Uterus (tissue), 4 donors: Measurements from ENCODE around the gene TTLL10. TPM values are rescaled to one million over a fixed set of nuclear protein-coding genes. Genes with fewer than 3 reads are reported as not detected.

ENCODE experiments used
- DNase-seq, 2 donors: peaks; one replicate each; pipeline ENCODE4 v3.0.0-alpha.2; 2019 to 2020
- H3K27ac ChIP-seq, 2 donors: fragments of 200-600 bp; sonication (generic); 1 replicate in 1 of 2; 2 replicates in 1 of 2; pipeline ENCODE4 v1.5.1; 2016 to 2018
- H3K27me3 ChIP-seq, 2 donors: fragments of 200-600 bp; sonication (generic); one replicate each; pipeline ENCODE4 v1.5.1; 2018 to 2019; ENCODE audit warnings: control low read depth in 1 of 2
- H3K36me3 ChIP-seq, 2 donors: fragments of 200-600 bp; sonication (generic); one replicate each; pipeline ENCODE4 v1.5.1; 2019; ENCODE audit warnings: control low read depth in 1 of 2
- H3K4me1 ChIP-seq, 2 donors: fragments of 200-600 bp; sonication (generic); one replicate each; pipeline ENCODE4 v1.5.1; 2018 to 2019; ENCODE audit warnings: control low read depth in 1 of 2
- H3K4me3 ChIP-seq, 2 donors: fragments of 200-600 bp; sonication (generic); 1 replicate in 1 of 2; 2 replicates in 1 of 2; pipeline ENCODE4 v1.5.1; 2018 to 2019; ENCODE audit warnings: mild to moderate bottlenecking in 1 of 2
- H3K9me3 ChIP-seq, 2 donors: fragments of 200-600 bp; sonication (generic); one replicate each; pipeline ENCODE4 v1.5.1; 2019; ENCODE audit warnings: control low read depth in 1 of 2
- POLR2A ChIP-seq, 2 donors: fragments of 450-650 bp; IDR thresholded peaks; one replicate each; pipeline ENCODE4 v1.6.1; 2016; ENCODE audit warnings: antibody characterized with exemption in 2 of 2, mild to moderate bottlenecking in 1 of 2, moderate library complexity in 1 of 2
- intact Hi-C: fragments of 100-400 bp; cut with DNase I; formaldehyde crosslinking; loops from one replicate; pipeline ENCODE4 v1.15.1; 2023; ENCODE audit warnings: low total_unique reads
- total RNA-seq, 4 donors: library from RNA; depleted of rRNA in 3 of 4; stranded (reverse); fragments of >200 nt in 3 of 4; gene quantifications; one replicate each; pipeline versions ENCODE4 v1.1.0 to v1.2.4, GENCODE V29; 2014 to 2023
- TF ChIP-seq, protein P1 (sequence below), 4 experiments: fragments of 200-600 bp in 2 of 4; fragments of 450-650 bp in 2 of 4; sonication (generic) in 2 of 4; IDR thresholded peaks; one replicate each; pipeline ENCODE4 v1.5.1; 2016 to 2019; ENCODE audit warnings: antibody characterized with exemption in 4 of 4, mild to moderate bottlenecking in 2 of 4, moderate library complexity in 1 of 4
- donor health status: DM: yes; HTN: yes; CAD: no.

TTLL10 gene
- total RNA-seq, 4 donors from 2014 or later: 0.35 to 0.51 TPM; not detected in 2

DNA sequence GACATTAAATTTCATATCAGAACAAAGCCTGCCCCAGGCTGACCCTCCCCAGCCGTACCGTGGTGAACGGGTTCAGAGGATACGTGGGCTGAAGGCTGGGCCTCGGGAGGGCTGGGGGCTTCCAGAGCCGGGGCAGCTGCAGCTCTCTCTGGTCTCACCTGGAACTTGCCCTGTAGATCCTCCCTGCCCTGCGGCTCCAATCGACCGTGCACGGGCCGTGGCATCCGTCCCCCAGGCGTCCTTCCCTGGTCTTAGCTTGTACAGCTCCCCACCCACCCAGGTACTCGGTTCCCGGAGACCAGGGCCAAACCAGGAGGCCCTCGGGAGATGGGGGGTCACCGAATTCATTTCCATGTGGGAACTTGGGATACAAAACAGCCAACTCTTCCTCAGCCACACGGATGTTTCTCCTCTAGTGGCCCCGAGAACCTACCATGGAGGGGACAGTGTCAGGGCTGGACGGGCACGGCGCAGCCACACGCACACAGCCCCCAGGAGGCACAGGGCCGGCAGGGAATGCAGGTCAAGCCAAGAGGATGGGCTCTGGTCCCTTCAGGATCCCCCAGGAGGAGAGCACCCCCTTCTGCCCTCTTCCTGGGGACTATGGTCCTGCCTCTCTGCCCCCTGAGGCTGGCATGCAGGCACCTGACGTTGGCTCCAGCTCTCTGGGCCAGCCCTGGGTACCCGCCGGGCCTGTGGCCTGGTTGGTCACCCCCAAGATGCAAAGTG lies 61.5 kb downstream of the TTLL10 start:
- no peaks in the 10 kb centered on the region for H3K9me3 ChIP-seq
- intact Hi-C loops: loop anchor here (10.0 kb wide), 1 partner anchor 260 kb away; no protein-coding TSS in a partner anchor

DNA sequence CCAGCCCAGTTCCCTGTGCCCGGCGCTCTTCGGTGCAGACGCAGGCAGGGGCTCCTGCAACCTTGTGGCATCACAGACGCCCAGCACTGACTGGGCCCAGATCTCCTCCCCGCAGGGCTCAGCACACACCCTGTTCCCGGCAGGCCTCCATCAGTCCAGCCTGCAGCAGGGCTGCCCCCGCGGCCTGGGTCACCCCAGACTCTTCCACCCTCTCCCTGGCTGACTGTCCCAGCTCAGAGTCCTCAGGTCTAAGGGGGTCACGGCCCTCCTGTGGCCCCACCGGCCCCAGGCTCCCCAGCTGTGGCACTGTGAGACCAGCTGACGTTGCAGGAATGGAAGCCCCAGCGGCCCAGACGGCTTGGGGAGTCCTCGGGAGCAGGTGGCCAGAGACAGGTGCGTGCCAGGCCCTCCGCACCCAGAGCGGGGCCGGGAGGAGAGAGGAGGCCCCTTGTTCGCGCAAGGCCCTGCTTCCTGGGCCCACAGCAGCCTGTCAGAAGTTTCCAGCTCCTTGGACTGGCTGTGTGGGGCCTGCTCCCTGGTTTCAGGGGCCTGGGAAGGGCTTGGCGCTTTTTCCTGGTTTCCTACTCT lies 62.6 kb downstream of the TTLL10 start:
- intact Hi-C loops: loop anchor here (10.0 kb wide), 1 partner anchor 261 kb away; no protein-coding TSS in a partner anchor
- TF ChIP-seq, protein P1, sequence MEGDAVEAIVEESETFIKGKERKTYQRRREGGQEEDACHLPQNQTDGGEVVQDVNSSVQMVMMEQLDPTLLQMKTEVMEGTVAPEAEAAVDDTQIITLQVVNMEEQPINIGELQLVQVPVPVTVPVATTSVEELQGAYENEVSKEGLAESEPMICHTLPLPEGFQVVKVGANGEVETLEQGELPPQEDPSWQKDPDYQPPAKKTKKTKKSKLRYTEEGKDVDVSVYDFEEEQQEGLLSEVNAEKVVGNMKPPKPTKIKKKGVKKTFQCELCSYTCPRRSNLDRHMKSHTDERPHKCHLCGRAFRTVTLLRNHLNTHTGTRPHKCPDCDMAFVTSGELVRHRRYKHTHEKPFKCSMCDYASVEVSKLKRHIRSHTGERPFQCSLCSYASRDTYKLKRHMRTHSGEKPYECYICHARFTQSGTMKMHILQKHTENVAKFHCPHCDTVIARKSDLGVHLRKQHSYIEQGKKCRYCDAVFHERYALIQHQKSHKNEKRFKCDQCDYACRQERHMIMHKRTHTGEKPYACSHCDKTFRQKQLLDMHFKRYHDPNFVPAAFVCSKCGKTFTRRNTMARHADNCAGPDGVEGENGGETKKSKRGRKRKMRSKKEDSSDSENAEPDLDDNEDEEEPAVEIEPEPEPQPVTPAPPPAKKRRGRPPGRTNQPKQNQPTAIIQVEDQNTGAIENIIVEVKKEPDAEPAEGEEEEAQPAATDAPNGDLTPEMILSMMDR (IDR thresholded peaks at IDR 0.05): no peak
- TF ChIP-seq POLR2A (IDR thresholded peaks at IDR 0.05): no peak
- peaks cover 0 to 21% of the 10 kb centered on the region in 2 donors for H3K4me1 ChIP-seq

More for the DNA sequence above, 61.5 kb downstream of the TTLL10 start:
- Histone ChIP-seq H3K4me1 (peaks cover 0 to 27% of the 10 kb centered on the region in 2 donors), H3K27me3 (peaks cover 0 to 4% of the 10 kb centered on the region in 2 donors), H3K27ac (no peak overlapping the region), H3K36me3 (no peaks in the 10 kb centered on the region), H3K4me3 (no peak overlapping the region)
- no peak for DNase-seq
- TF ChIP-seq, protein P1 (IDR thresholded peaks at IDR 0.05): no peak
- no peak for TF ChIP-seq POLR2A (IDR thresholded peaks at IDR 0.05)

DNA sequence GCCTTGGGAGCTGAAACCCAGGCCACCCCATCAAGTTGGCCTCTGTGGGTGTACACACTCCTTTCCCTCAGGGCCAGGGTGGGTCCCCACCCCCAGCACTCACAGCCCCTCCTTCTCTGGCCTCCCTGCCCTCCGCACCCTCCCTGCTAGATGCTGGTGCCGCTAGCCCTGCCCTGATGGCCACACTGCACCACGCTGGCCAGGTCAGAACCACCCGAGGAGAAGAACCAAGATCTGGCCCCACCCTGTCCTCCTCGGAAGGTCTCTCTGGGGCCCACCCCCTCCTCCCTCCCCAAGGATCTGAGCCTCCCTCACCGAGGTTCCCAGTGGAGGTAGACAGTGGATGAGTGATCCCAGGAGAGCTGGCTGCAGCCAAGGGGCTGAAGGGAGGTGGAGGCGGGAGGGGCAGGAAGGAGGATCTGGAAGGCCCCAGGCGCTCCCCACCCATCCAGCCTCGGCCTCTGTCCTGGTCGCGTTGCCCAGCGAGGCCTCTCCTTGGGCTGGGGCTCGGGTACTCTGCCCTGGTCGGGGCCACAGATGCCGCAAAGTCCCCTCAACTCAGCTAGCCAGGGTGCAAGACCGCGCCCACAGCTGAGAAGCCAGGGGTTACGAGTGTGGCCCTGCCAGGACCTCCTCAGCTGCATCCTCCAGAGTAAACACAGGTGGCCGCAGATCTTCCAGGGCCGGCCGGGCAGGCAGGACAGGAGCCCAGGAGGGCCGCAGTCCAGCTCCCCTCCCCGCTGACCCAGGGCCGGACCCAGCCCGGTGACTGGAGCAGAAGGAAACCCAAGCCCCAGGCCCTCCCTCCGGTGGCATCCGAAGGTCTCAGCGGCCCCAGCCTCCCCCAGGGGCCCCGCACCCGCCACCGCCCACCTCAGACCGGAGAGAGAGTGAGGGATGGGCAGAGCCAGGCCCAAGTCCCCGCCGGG lies 63.5 kb downstream of the TTLL10 start:
- Histone ChIP-seq H3K27me3 (peaks cover 0 to 4% of the 10 kb centered on the region in 2 donors), H3K9me3 (no peaks in the 10 kb centered on the region), H3K4me1 (peaks cover 0 to 21% of the 10 kb centered on the region in 2 donors), H3K4me3 (no peak overlapping the region), H3K27ac (no peak overlapping the region), H3K36me3 (no peaks in the 10 kb centered on the region)
- no peak for DNase-seq
- no peak for TF ChIP-seq POLR2A (IDR thresholded peaks at IDR 0.05)
- TF ChIP-seq, protein P1 (IDR thresholded peaks at IDR 0.05): no peak
- intact Hi-C loops: loop anchor here (10.0 kb wide), 1 partner anchor 262 kb away; no protein-coding TSS in a partner anchor

More for the DNA sequence above, 62.6 kb downstream of the TTLL10 start:
- H3K27me3 ChIP-seq: peaks cover 0 to 4% of the 10 kb centered on the region in 2 donors
- H3K9me3 ChIP-seq: no peaks in the 10 kb centered on the region
- H3K4me3 ChIP-seq: no peak overlapping the region
- H3K36me3 ChIP-seq: no peaks in the 10 kb centered on the region
- H3K27ac ChIP-seq: no peak overlapping the region
- DNase-seq: no peak

DNA sequence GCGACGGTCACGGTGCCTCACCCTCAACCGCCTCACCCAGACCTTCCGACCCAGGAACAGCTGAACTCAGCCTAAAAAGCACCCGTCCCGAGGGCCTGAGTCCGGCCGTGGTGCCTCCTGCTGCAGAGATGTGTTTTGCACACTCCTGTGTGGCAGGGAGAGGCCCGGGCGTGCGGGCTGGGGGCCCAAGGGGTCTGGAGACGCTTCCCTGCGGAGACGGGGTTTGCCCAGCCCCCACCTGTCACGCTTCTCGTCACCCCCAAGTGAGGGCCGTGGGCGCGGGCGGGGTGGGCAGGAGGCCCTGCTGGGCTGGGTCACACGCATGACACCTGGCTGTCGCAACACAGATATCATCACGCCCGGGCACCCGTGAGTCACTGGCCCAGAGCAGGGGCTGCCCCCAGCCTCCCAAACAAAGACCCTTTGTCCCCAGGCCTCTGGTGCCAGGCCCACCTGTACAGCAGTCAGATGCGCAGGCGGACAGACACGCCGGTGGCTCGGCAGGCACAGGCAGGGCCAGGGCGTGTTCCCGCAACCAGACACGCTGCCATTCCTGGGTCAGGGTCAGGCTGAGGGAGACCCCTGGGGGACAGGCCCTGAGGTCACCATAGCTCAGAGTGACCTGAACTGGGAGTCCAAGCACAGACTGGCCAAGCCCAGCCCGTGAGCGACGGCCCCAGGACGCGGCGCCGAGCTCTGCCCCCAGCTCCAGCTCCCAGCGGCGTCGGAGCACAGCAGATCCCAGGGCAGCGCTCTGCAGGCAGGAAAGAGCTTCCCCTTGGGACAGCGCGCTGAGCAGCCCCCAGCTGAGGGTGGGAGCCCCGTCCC lies 64.4 kb downstream of the TTLL10 start:
- H3K9me3 ChIP-seq: no peaks in the 10 kb centered on the region
- DNase-seq: no peak
- H3K4me3 ChIP-seq: no peak overlapping the region
- intact Hi-C loops: loop anchor here (10.0 kb wide), 1 partner anchor 263 kb away; no protein-coding TSS in a partner anchor
- H3K27ac ChIP-seq: no peak overlapping the region
- TF ChIP-seq, protein P1 (IDR thresholded peaks at IDR 0.05): no peak
- no peak for TF ChIP-seq POLR2A (IDR thresholded peaks at IDR 0.05)
- H3K27me3 ChIP-seq: peaks cover 0 to 4% of the 10 kb centered on the region in 2 donors
- no peaks in the 10 kb centered on the region for H3K36me3 ChIP-seq
- peaks cover 0 to 13% of the 10 kb centered on the region in 2 donors for H3K4me1 ChIP-seq
